ENCODE measurements around the gene ST6GALNAC1.
A peak's percentile ranks its signal among the peaks of the same experiment; 100 is the strongest.
"Not testable (repeated sequence)": the region's sequence is repeated elsewhere in the genome, so short reads cannot be mapped to it uniquely, and the experiment has no call there.

ST6GALNAC1 gene

DNA sequence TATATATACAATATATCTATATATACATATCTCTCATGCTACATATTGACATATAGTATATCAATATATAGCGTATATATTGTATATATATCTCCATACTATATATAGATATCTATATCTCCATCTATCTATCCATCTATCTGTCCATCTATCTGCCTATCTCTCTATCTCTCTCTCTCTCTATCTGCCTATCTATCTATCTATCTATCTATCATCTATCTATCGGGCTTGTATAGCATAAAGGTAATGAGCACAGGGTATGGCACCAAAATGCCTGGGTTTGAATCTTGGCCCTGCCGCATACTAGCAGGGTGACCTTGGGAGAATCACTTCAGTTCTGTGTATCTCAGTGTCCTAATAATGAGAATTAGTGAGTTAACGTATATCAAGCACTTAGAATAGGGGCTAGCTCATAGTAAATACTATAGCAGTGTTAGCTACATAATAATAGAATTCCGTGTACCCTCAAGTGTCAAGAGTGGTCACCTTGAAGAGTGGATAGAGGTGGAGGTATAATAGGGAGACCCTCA is 1.5 kb downstream of the ST6GALNAC1 start:
- no peak for DNase-seq (ENCODE audit: low read depth in 2 of 3, low spot score in 2 of 3)

DNA sequence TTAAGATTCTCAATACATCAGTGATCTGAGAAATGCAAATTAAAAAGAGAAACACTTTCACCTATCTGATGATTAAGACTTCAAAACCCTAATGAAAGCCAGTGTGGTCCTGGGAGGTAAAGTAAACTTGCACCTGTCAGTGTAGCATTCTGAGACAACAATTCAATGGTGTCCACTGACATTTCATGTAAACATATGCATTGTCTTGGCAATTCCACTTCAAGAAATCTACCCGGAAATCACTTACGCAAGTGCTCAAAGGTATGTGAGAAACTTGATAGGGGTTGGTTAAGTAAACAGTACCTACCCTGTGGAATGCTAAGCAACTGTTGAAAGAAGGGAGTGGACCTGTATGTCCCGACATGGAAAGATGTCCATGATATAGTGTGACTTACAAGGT is 2.1 kb downstream of the ST6GALNAC1 start:
- DNase-seq (ENCODE audit: low read depth in 2 of 3, low spot score in 2 of 3), result no peak

DNA sequence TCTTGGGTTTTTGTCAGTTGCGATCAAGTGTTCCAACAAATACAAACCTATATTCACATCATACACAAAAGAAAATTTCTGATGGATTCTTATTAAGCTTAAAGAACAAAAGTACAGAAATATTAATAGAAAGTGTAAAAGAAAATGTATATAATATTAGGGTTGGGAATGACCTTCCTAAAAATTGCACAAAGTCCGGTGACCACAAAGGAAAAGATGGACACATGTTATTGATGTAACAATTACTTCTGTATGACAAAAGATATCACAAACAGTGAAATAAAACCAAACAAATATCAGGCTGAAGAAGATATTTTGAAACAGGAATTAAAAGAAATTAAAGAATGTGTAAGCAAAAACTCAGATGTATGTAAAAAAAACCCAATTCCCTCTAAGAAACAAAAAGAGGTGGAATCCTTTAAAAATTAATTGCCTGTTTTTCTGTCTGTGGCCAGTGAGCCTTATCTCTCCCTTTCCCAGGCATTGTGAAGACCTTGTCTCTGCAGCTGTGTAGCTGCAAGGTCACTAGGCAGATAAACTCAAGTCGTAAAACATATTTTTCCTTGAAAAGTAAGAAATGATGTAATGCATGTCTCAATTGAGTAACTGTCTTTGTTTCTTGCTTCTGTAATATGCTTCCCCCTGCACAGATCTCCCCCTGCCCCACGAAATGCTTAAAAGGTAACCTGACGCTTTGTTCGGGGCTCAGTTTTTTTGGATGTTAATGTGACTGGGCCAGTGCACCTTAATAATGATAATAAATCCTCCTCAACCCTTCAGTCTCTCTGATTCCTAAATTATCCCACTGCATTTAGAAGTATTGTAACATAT is 2.8 kb downstream of the ST6GALNAC1 start:
- no peak for DNase-seq (ENCODE audit: low read depth in 2 of 3, low spot score in 2 of 3)

DNA sequence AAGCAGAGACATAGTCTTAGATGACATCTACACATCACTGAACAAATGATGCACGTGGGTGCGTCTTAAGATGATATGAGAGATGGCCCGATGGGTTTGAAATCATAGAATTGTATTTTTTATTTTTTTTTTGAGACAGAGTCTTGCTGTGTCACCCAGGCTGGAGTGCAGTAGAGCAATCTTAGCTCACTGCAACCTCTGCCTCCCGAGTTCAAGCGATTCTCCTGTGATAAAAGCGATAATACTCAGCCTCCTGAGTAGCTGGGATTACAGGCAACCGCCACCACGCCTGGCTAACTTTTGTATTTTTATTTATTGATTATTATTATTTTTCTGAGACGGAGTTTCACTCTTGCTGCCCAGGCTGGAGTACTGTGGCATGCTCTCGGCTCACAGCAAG is 5.3 kb downstream of the ST6GALNAC1 start:
- DNase-seq (ENCODE audit: low read depth in 2 of 3, low spot score in 2 of 3), result no peak

DNA sequence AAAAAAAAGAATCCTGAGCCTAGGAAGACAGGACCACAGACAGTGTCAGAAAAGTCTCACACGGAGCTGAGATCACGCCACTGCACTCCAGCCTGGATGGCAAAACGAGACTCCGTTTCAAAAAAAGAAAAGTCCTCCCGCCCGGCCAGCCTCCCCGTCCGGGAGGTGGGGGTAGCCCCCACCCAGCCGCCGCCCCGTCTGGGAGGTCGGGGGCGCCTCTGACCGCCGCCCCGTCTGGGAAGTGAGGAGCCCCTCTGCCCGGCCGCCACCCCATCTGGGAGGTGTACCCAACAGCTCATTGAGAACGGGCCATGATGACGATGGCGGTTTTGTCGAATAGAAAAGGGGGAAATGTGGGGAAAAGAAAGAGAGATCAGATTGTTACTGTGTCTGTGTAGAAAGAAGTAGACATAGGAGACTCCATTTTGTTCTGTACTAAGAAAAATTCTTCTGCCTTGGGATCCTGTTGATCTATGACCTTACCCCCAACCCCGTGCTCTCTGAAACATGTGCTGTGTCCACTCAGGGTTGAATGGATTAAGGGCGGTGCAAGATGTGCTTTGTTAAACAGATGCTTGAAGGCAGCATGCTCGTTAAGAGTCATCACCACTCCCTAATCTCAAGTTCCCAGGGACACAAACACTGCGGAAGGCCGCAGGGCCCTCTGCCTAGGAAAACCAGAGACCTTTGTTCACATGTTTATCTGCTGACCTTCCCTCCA is 6.9 kb downstream of the ST6GALNAC1 start:
- DNase-seq (ENCODE audit: low read depth in 2 of 3, low spot score in 2 of 3), result not testable (repeated sequence)

DNA sequence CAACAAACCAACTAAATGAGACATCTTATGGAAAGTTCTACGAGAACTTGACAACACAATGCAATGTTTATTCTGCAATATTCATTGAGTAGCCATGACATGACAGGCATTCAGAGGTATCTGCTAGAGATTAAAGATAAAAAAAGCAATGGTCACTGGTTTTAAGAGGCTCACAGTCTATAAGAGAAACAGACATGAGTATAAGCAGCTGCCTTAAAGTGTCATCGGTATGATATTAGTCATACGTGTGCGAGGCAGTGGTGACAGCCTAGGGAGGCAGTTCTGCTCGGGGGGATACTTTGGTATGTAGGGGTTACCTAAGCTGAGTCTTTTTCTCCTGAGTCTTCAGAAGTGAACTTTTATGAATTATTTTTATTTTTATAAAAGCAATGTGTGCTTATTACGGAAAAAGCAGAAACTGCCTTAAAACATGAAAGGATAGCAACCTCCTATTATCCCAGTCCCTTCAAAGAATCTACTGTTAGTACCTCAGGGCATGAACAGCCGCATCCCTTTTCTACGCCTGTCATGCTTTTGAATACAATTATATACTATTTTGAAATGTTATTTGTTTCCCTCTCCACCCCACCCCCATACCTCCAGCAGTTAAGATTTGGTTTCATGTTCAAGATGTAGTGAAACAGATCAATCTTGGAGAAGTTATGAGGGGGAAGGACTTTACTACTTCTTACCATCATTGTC is 7.7 kb downstream of the ST6GALNAC1 start:
- no peak for DNase-seq (ENCODE audit: low read depth in 2 of 3, low spot score in 2 of 3)

DNA sequence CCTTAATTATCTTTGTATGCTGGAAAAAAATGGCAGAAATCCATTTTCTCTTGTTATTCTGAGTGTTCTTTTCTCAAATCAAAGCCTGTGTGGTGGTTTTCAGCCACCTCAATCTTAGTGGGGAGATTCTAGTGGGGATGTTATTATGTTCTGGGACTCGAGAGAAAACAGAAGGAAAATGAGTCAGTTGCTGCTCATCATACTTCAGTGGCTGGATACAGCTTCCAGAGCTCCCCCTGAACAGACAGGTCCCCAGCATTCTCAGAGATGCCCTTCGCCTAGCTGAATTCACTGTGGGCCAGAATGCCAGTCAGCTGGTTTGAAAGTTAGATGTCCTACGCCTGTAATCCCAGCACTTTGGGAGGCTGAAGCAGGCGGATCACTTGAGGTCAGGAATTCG is 8.5 kb downstream of the ST6GALNAC1 start:
- DNase-seq (ENCODE audit: low read depth in 2 of 3, low spot score in 2 of 3), result no peak

DNA sequence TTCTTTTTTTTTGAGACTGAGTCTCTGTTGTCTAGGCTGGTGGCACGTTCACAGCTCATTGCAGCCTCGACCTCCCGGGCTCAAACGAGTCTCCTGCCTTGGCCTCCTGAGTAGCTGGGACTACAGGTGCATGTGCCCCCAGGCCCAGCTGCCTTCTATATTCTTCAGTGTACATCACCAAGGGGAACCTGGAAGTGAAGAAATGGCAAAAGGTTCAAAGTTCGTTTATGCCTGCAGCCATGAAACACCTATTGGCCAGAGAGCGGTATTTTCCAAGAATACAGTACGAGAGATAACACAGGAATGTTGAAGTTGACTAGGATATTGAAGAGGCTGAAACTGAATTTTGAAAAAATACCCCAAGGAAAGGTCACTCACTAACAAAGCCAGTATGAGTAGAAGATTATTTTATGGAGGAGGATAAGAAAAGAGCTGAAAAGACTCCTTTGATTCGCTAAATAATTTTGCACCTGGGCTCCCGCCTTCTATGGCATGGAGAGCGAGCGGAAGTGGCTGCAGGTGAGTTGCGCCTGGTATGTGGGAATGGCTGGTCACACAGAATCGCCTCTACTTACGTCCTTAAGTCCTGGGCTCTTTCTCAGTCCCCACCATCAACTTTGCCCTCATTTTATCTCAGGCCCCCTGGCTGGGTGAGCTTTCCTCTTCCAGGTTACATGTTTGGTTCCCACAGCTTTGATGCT is 9.8 kb downstream of the ST6GALNAC1 start:
- no peak for DNase-seq (ENCODE audit: low read depth in 2 of 3, low spot score in 2 of 3)

DNA sequence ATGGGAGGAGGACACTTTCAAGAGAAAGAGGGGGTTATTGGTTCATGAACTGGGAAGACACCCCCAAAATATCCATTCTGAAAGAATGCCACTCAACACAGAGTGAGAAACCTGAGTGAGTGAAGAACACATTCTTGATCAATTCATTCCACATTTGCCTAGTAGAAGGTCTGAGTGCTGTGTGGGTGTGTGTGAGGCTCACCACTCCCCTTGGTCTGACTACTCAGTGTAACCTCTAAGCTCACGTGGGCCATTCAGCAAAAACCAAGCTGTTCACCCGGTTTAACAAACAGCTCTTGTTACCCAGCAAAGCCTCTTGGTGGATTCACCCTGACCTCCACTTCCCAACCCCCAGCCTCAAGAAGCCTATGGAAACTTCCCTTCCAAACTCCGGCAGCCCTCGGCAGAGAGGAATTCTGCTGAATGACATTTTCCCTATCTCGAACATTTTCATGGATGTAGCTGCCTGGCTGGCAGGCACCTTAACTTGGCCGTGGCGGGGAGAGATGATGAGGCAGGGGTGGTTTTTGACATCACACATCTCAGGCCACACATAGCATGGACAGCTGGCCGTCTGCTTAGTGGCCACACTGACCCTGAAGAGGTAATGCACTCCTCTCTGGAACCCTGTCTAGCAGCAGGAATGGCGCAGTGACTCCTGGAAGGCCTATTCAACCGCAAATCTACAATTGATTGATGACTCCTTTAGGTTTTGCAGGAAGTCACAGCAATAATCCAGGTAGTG is 11.6 kb downstream of the ST6GALNAC1 start:
- DNase-seq (ENCODE audit: low read depth in 2 of 3, low spot score in 2 of 3), result no peak

DNA sequence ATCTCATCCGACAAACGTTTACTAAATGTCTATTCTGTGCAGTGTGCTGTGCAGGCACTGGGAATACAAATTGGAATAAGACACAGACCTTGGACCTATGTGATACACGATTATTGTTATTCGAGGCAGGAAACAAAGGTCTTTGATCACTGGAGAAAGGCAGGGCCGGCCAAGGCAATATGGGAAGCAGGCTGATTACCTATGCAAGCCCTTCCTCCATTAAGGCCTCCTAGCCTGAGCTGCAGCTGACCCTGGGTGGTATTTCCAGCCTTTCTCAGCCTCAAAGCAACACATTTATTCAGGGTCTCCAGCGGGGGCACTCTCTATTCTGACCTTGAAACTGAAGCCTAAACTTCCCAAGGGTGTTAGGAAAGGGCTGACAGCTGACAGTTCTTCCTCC is 13.4 kb downstream of the ST6GALNAC1 start:
- no peak for DNase-seq (ENCODE audit: low read depth in 2 of 3, low spot score in 2 of 3)

DNA sequence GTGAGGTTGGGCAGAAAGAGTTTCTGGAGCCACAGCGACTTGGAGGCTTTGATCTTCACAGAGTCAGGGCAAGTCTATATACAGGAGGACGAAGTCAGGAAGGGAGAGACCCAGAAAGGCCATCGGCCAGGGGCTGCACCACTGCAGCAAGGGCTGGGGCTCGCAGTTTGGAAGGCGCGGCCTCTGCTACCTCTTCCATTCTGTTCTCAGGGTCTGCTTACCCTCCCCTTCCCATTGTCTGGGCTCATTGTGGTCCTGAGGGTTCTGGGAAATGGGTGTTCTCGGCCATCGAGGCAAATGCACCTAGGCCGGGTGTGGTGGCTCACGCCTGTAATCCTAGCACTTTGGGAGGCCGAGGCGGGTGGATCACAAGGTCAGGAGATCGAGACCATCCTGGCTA is 16.0 kb downstream of the ST6GALNAC1 start:
- DNase-seq (ENCODE audit: low read depth in 2 of 3, low spot score in 2 of 3), result no peak

DNA sequence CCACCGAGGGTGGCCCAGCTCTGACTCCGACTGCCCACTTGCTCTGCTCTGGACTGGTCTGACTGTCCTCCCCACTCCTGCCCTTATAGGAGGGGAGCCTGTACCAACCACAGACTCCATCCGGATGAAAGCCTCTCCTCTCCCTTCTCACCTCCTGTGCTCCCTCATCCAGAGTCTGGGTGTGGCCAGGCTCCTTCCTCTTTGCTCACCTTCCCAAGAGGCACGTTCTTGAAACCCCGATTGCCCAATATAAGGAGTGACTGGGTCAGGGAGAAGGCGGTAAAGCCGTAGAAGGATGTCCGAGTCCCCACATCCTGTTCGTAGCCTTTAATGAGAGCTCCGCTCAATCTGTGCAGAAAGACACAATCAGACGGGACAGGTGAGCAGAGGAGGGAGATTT is 17.1 kb downstream of the ST6GALNAC1 start:
- DNase-seq (ENCODE audit: low read depth in 2 of 3, low spot score in 2 of 3), result no peak

DNA sequence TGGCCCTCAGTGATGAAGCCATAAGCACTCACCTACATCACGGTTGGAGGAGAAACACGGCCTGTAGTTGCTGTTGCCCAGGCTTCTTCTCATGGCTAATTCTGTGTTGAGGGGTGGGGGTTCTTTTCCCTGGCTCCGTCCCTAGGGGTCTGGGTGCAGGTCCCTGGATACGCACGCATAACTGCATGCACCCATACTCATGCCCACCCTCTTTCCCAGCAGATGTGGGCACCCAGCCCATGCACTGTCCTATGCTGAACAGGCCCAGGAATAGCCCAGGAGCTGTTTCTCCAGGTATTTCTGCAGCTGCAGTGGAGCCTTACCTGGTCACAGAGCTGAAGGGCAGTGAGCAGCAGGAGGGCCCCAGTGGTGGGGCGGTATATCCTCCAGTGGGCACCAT is 18.1 kb downstream of the ST6GALNAC1 start:
- no peak for DNase-seq (ENCODE audit: low read depth in 2 of 3, low spot score in 2 of 3)

DNA sequence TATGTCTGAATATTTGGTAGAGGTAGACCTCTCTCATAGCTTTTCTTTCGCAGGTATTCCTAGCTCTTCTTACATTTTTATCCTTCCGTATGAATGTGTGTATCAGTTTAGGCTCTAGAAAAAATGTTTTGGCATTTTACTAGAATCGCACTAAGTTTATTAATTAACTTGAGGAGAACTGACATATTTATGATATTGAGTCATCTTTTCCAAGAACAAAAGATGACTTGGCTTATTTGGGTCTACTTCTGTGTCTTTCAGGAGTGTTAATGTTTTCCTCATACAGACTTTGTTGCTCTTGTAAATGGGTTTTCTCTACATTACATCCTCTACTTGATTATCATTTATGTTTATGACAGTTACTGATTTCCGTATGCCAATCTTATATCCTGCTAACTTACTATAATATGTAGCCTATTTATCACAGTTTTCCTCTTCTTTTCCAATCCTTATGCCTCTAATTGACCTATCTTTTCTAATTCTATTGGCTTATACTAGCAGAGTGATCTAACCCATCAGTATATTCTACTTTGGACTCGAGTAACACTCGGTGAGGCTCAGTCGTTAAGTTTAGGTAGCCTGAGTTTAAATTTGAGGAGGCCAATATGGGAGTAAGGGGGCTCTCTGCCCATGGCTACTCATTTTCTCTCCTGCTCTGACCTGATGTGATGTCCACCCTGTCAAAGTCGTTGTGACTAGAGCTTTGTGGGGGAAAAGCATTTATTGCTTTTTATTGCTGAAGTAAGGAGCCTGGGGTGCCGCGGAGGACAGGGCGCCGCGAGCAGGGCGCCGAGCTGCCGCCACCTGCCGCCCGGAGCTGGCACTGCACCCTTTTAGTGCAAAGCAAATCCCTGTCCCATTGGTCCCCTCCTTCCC is 20.0 kb downstream of the ST6GALNAC1 start:
- DNase-seq (ENCODE audit: low read depth in 2 of 3, low spot score in 2 of 3), result peak; percentile 51 to 64 (median 54)

DNA sequence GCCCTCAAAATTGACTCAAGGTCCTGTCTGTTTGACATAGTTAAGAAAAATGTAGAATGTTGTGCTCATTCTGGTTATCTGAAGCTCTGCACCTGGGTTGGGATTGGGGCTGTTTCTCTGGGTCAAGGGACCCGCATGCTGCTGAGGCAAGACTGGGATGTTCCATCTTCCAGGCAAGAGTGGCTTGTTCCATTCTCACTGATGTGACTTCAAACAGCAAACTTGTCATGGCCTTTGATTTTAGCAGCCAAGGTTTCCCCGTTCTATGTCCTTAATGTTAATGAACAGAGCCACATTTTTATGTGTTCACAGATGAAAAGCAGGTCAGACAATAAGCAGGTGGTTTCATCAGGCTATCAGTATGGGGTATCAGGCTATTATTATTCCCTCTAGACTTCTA is 25.7 kb downstream of the ST6GALNAC1 start:
- no peak for DNase-seq (ENCODE audit: low read depth in 2 of 3, low spot score in 2 of 3)

DNA sequence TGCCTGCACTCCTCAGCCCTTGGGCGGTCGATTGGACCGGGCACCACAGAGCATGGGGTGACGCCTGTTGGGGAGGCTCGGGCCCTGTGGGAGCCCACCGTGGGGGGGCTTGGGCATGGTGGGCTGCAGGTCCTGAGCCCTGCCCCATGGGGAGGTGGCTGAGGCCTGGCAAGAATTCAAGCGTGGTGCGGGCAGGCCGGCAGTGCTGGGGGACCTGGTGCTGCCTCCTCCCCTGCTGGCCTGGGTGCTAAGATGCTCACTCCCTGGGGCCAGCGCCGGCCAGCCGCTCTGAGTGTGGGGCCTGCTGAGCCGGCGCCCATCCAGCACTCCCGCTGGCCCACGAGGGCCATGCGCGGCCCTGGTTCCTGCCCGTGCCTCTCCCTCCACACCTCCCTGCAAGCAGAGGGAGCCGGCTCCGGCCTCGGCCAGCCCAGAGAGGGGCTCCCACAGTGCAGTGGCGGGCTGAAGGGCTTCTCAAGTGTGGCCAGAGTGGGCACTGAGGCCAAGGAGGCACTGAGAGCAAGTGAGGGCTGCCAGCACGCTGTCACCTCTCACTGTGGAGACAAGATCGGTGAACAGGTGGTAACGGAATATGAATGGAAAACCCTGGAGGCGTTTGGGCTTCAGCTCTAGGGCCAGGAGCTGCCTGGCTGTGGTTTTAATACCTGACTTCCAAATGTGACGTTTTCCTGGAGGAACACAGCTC is 28.5 kb downstream of the ST6GALNAC1 start:
- DNase-seq (ENCODE audit: low read depth in 2 of 3, low spot score in 2 of 3), result no peak

DNA sequence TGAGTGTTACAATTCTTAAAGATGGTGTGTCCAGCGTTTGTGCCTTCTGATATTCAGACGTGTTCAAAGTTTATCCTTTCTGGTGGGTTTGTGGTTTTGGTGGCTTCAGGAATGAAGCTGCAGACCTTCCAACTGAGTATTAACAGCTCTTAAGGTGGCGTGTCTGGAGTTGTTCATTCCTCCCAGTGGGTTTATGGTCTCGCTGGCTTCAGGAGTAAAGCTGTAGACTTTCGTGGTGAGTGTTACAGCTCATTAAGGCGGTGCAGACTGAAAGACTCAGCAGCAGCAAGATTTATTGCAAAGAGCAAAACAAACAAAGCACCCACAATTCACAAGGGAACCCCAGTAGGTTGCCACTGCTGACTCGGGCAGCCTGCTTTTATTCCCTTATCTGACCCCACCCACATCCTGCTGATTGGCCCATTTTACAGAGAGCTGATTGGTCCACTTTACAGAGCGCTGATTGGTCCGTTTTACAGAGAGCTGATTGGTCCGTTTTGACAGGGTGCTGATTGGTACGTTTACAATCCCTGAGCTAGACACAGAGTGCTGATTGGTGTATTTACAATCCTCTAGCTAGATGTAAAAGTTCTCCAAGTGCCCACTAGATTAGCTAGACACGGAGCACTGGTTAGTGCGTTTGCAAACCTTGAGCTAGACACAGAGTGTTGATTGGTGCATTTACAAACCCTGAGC is 29.3 kb downstream of the ST6GALNAC1 start:
- not testable (repeated sequence) for DNase-seq (ENCODE audit: low read depth in 2 of 3, low spot score in 2 of 3)
